ENCODE results near the gene TWF1. TPM values are rescaled to one million over a fixed set of nuclear protein-coding genes. Genes with fewer than 3 reads are reported as not detected.

Gene TWF1
- total and polyA plus RNA-seq, 9 of the 15 experiments (the other 6 are each of a cell fraction or from before 2014, with no cell fraction given): 10.3 to 29.4 (median 23.4) TPM

DNA sequence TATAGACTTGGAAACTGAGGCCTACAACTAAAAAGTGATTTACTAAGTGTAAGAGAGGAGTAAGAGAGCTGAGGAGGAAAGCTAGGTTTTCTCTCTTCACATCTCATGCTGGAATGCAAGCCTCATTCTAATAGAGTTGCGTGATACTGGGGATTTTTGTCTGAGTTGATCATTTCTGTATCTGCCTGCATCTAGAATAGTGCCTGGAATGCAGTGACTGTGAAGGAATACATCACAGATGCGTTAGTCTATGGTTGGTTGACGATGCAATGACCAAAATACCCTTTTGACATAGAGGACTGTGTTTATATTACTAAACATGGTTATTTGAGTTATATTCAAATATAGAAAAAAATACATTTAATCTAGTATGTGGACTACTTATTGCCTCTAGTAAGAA lies 20.6 kb upstream of the TWF1 start:
- ChIA-PET POLR2A (interaction anchor here (1.0 kb wide), 1 partner anchor 22 kb away, joined by 4 read pairs; no protein-coding TSS in a partner anchor), CTCF (ENCODE audit: low intra/inter-chr PET ratio) (no interaction called here)
- Histone ChIP-seq H3K4me2 (ENCODE audit: insufficient read depth, low read length) (no peak overlapping the region), H3K9me1 (ENCODE audit: control insufficient read depth, insufficient read depth, low read length) (no peaks in the 10 kb centered on the region), H3K27ac (ENCODE audit: extremely low read depth, low read depth, low read length) (no peak overlapping the region), H3K9ac (ENCODE audit: insufficient read depth in 1 of 2, low read depth in 2 of 2, low read length in 2 of 2) (no peak overlapping the region), H3K79me2 (ENCODE audit: control insufficient read depth, insufficient read depth, low read length) (no peaks in the 10 kb centered on the region), H3K36me3 (ENCODE audit: control insufficient read depth, insufficient read depth, low read length) (no peaks in the 10 kb centered on the region), H4K20me1 (replicated peaks; ENCODE audit: control insufficient read depth, insufficient read depth, low read length) (no peaks in the 10 kb centered on the region), H3K4me3 (no peak overlapping the region), H3K27me3 (ENCODE audit: control insufficient read depth in 2 of 2, insufficient read depth in 2 of 2, low read length in 2 of 2) (no peaks in the 10 kb centered on the region; a peak in 2 of 5 replicates), H3K9me3 (replicated peaks; ENCODE audit: control insufficient read depth, insufficient read depth, low read depth, low read length) (no peaks in the 10 kb centered on the region), H2AFZ (ENCODE audit: low read depth, low read length) (no peak overlapping the region), H3K4me1 (replicated peaks in 1 of 2; ENCODE audit: control insufficient read depth in 2 of 2, insufficient read depth in 2 of 2, low read length in 2 of 2) (peaks cover 0 to 3% of the 10 kb centered on the region in 2 experiments; a peak in 1 of 5 replicates)
- no peak for DNase-seq (ENCODE audit: extremely low read depth in 1 of 4, low spot score in 3 of 4)
- intact Hi-C loops (cut with micrococcal nuclease): no loop called here
- FAIRE-seq: no peak
- WGBS (ENCODE audit: insufficient coverage, low coverage, missing lambda C conversion rate): 2% methylated on average over 3 of the region's 3 CpGs
- TF ChIP-seq ZNF76 (CRISPR knock-in tag; IDR thresholded peaks at IDR 0.05; ENCODE audit: borderline replicate concordance) (no peak), IRF2 (CRISPR knock-in tag; IDR thresholded peaks at IDR 0.05) (no peak), FOSL1 (tag; conservative IDR thresholded peaks at IDR 0.05) (no peak)
- in situ Hi-C loops (cut with MboI): no loop called here
- BruUV-seq (replicated peaks): no TSS peak
- no peak for ATAC-seq

DNA sequence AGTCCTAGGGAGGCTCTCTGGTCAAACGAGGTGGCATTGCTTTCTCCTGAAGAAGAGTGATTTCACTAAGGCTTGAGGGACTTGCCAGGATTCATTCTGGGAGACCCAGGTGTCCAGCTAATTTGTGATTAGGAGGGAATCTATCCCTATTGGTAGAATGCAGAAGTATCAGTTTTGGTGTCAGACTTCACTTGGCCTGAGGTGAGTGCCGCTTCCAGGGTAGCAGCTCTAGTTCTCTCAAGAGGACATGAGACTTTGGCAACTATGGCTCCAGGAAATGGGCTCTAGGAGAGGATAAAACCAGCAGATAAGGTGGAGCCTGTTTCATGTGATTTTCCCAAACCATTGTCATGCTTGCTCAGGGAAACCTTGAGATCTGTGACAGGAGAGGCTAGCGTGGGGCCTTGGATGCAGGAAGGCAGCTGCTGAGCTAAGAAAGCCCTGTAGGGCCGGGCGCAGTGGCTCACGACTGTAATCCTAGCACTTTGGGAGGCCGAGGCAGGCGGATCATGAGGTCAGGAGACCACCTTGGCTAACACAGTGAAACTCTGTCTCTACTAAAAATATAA lies 18.2 kb upstream of the TWF1 start:
- DNase-seq (ENCODE audit: extremely low read depth in 1 of 4, low spot score in 3 of 4) (no peak), FAIRE-seq (no peak), ATAC-seq (peak; percentile 54)
- H4K20me1 ChIP-seq (replicated peaks; ENCODE audit: control insufficient read depth, insufficient read depth, low read length): no peaks in the 10 kb centered on the region
- no TSS peak for BruUV-seq (replicated peaks)
- H3K4me2 ChIP-seq (ENCODE audit: insufficient read depth, low read length): no peak overlapping the region
- H3K27me3 ChIP-seq (ENCODE audit: control insufficient read depth in 2 of 2, insufficient read depth in 2 of 2, low read length in 2 of 2): no peaks in the 10 kb centered on the region
- WGBS (ENCODE audit: insufficient coverage, low coverage, missing lambda C conversion rate): 26% methylated on average over 8 of the region's 8 CpGs
- peak overlapping the region; percentile 49 for H2AFZ ChIP-seq (ENCODE audit: low read depth, low read length)
- no peaks in the 10 kb centered on the region for H3K9me1 ChIP-seq (ENCODE audit: control insufficient read depth, insufficient read depth, low read length)
- no peaks in the 10 kb centered on the region for H3K36me3 ChIP-seq (ENCODE audit: control insufficient read depth, insufficient read depth, low read length)
- ChIA-PET POLR2A (interaction anchor here (0.8 to 1.8 kb wide), 3 partner anchors 8 to 18 kb away, joined by 4 to 6 read pairs (median 5); partner anchors contain the start of gene TWF1), CTCF (ENCODE audit: low intra/inter-chr PET ratio) (no interaction called here)
- H3K9me3 ChIP-seq (replicated peaks; ENCODE audit: control insufficient read depth, insufficient read depth, low read depth, low read length): no peaks in the 10 kb centered on the region
- H3K27ac ChIP-seq (ENCODE audit: extremely low read depth, low read depth, low read length): no peak overlapping the region
- no peaks in the 10 kb centered on the region for H3K79me2 ChIP-seq (ENCODE audit: control insufficient read depth, insufficient read depth, low read length)
- intact Hi-C loops (cut with micrococcal nuclease) (no loop called here), in situ Hi-C loops (cut with MboI) (no loop called here)
- no peak overlapping the region for H3K4me3 ChIP-seq
- no peak overlapping the region for H3K9ac ChIP-seq (ENCODE audit: insufficient read depth in 1 of 2, low read depth in 2 of 2, low read length in 2 of 2)
- H3K4me1 ChIP-seq (replicated peaks in 1 of 2; ENCODE audit: control insufficient read depth in 2 of 2, insufficient read depth in 2 of 2, low read length in 2 of 2): peaks cover 0 to 3% of the 10 kb centered on the region in 2 experiments; a peak in 1 of 5 replicates
- TF ChIP-seq, protein P1, sequence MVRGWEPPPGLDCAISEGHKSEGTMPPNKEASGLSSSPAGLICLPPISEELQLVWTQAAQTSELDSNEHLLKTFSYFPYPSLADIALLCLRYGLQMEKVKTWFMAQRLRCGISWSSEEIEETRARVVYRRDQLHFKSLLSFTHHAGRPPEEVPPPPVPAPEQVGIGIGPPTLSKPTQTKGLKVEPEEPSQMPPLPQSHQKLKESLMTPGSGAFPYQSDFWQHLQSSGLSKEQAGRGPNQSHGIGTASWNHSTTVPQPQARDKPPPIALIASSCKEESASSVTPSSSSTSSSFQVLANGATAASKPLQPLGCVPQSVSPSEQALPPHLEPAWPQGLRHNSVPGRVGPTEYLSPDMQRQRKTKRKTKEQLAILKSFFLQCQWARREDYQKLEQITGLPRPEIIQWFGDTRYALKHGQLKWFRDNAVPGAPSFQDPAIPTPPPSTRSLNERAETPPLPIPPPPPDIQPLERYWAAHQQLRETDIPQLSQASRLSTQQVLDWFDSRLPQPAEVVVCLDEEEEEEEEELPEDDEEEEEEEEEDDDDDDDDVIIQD (CRISPR knock-in tag; IDR thresholded peaks at IDR 0.05): no peak
- TF ChIP-seq E2F5 (CRISPR knock-in tag; IDR thresholded peaks at IDR 0.05) (no peak), TAF1 (IDR thresholded peaks at IDR 0.05; ENCODE audit: control insufficient read depth, extremely low read depth, insufficient read depth, low read length, severe bottlenecking) (no peak)
